Astrocyte of the hippocampus (primary cell): Measurements from ENCODE around the gene GARIN3.

Source experiments
- DNase-seq: peaks from one replicate; pipeline ENCODE4 v3.0.0; 2011; ENCODE audit warnings: low read depth, low spot score

GARIN3 gene

DNA sequence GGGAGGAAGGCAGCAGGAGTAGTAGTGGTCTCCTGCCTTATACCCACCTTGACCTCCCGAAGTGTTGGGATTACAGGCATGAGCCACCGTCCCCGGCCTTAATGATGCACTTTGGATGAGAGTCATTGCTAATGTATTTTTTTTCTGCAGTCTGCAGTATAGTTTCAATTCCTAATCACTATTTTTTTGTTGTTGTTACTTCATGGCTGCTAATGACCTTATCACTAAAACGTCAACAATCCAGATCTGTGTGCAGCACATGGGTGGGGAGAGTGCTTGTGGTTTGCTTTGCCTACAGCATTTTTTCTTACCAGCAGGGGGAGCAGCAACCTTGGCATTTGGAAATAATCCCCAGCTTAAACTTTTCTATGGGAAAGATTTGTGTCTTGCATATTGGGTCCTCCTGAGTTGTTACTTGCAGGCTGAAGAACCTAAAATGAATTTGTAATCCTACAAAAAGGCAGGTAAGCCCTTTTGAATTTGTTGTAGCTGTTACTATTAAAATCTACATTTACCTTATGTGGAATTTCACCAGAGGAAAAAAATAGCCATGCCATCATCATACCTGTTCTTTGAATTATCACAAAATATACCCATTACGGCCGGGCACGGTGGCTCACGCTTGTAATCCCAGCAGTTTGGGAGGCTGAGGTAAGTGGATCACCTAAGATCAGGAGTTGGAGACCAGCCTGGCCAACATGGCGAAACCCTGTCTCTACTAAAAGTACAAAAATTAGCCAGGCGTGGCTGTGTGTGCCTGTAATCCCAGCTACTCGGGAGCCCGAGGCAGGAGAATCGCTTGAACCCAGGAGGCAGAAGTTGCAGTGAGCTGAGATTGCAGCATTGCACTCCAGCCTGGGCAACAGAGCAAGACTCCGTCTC, 17.1 kb downstream of the GARIN3 start:
- peak; percentile 84 for DNase-seq

DNA sequence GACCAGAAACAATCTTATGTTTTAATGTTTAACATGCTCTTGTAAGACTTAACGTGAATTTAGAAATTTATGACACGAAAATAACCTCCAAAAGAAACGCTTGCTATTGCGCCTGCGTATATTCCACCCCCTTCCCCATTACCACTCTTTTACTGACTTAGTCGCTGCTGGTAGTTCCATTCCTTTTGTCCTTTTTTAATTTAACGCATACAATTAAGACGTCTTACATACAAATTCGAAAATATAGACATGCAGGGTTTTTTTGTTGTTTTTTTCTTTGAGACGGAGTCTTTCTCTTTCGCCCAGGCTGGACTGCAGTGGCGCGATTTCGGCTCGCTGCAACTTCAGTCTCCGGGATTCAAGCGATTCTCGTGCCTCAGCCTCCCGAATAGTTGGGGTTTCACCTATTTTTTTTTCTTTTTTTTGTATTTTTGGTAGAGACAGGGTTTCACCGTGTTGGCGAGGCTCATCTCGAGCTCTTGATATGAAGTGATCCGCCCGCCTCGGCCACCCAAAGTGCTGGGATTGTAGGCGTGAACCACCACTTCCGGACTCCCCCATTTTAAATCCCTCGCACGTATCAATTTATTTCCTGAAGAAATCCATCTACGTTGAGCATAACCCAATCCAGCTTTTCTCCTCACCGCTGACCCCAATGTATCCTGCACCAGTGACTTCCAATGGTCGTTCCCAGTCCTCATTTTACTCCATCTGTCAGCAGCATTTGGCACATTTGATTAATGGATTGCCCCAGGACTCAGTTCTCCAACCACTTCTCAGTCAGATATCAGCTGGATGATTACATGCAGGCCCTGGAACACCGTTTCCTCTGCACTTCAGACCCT, 22.7 kb downstream of the GARIN3 start:
- DNase-seq, result peak; percentile 32

DNA sequence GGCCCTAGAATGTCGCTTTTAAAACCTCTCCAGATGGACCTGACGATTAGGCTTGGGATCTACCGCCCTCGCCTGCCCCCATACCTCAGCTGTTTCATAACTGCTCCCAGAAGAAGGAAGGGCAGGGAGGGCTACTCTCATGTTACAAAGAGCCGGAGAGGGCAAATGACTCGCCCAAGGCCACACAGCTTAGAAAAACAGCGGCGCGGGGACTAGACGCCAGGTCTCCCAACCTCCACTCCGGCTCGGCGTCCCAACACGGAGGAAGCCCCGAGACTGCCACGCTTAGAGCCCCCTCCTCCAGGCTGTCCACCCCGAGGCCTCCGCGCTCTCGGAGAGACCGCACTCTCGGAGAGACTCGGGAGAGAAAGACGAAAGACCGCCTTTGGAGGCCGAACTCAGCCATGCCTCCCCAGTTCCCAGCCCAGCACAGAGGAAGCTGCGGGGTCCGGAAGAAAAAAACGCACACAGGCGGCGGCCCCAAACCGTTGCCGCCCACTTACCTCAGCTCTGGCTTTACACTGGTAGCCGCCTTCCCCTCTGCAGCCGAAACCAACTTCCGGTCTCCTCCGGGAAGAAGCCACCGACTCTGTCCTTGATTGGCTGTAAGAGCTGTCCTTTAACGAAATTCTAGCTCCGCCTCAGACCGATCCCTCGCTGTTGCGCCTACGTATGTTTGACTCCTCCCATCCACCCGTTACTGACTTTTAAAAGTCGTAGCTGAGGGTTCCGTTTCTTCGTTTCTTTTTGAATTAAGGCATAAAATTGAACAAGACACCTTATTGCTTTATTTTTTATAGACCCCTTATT, 23.5 kb downstream of the GARIN3 start, which contains the start of gene MED7:
Gene MED7, minus strand, starts transcription at position 549 of the 810 bp plus-strand sequence. CDS start 3,434 bp downstream, outside the sequence.
- DNase-seq, result peak; percentile 99

DNA sequence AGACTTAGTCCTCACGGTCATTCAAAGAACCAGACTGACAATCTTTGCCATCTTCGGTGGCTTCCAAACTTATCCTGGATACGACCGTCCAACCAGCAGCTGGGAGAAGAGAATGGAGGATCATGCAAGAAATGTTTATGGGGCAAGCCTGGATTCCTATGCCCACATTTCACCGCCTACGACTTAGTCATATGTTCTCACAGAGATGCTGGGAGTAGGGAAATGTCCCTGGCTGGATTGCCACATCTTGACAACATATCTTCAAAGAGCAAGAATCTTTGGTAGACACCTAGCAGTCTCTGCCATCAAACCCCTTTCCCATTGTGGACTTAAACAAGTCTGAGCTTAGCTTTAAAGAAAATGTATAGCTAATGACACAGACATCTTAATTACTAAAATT, 28.4 kb downstream of the GARIN3 start:
- no peak for DNase-seq

DNA sequence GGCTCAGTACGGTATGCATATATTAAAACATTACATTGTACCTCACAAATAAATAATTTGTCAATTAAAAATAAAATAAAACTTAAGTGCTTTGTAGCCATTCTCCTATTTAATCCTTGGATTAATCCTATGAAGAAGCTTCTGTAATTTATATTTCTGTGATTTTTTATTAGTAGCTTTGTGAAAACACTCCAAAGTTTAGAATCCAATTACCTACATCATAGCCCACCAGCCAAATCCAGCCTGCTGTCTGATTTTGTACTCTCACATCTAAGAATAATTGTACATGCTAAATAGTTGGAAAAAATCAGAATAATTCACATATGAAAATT, 33.8 kb downstream of the GARIN3 start:
- no peak for DNase-seq

DNA sequence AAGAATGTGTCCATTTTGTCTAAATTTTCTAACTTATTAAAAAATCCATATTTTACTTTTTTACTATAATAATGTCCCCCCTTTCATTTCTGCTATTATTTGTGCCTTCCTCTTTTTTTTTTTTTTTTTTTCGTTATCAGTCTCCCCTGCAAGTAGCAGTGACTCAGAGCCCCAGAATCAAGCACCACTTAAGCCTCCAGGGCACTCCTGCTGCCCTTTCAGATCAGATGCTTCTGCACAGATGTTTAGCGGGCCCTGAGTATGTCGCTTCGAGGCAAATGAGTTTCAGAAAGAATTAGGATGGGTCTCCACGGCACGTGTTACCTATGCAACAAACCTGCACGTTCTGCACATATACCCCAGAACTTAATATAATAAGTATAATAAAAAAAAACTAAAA, 35.1 kb downstream of the GARIN3 start:
- DNase-seq, result no peak

DNA sequence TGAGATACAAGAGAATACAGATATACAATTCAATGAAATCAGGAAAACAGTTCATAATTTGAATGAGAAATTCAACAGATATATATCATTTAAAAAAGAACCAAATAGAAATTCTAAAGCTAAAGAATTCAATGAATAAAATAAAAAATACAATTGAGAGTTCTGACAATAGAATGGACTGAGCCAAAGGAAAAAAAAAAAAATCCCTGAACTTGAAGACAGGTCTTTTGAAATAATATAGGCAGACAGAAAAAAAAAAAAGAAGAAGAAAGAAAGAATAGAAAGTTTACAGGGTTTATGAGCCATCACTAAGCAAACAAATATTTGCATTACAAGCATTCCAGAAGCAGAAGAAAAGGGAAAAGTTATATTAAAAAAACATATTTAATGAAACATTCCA, 44.4 kb downstream of the GARIN3 start:
- DNase-seq, result no peak

DNA sequence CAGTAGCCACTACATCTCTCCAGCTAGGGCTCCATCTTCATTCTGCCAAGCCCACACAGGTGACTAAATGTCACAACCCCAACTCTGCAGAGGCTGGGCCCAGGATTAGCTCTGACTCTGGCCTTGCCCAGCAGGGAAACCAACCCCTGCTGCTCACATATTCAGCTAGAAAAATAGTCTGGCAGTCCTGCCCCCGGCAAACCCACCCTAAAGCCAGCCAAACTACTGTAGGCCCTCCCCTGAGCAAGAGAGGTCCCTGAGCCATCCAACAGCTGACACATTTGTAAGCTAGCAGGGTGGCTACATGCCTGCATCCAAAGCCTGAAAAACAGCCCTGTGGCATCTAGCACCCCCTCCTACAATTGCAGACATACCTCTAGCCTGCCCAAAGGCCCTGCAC, 46.0 kb downstream of the GARIN3 start:
- DNase-seq, result no peak

DNA sequence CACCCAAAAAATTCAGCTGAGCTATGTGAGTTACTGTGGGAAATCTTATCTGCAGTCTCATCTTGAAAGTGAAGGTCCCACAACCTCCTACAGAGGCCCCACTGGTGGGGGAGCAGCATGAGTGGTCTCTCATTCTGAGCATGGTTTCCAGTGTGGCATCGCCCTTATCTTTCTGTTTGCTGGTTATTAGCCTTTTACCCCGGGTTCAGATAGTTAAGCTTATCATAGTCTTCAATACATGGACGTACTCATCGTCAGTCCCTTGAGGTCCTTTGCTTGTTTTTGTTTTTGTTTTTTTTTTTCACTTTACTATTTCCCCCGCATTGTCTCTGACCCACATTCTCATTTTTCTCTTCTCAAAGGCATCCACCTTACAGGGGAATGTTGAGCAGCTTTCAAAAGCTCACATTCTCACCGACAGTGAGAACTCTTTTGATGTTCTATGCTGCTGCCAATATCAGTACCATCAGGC, 49.5 kb downstream of the GARIN3 start:
- no peak for DNase-seq

DNA sequence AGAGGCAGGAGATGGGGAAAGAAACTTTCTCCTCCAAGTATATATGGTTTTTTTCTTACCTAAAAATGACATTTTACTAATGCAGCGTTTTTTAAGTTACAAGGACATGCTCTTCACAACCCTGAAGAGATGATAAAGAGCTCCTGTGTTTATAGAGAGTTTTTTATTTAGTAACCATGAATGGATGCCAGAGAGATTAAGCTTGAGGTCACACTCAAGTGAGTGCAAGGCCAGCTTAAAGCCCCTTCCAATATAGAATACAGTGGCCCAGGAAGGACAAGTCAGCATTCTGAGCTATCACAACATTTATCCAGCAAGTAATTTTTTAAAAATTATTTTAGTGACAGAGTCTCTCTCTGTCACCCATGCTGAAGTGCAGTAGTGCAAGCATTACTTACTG, 50.6 kb downstream of the GARIN3 start:
- no peak for DNase-seq

DNA sequence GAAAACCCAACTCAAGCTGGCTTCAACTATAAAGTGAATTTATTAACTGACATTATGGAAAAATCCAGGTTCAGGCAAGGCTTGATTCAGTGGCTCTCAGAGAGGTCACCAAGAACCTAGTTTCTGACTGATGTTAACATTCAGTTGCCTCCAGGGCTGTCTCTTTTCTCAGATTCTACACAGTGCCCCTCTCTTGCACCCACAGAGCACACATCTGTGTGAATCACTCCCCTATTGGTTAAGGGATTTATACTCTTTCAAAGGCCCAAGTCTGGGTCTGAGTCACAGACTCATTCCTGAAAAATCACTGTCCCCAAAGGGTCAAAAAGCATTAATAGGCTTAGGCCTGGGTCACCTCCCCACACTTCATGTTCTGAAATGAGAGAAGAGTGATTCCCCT, 51.1 kb downstream of the GARIN3 start:
- DNase-seq, result no peak

DNA sequence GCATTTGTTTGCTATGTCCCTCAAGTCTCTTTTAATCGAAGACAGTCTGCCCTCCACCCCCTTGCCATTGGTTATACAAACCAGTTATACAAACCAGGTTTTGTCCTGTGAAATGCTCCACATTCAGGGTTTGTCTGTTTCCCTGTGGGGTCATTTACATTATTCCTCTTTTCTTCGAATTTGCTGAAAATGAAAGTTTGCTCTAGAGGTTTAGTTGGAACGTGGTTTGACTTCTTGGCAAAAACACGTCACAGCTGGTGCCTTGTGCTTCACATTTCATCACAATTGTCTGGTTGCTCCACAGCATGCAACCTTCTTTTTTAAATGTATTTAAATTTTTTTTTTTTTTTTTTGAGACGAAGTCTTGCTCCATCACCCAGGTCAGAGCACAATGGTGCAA, 53.1 kb downstream of the GARIN3 start:
- DNase-seq, result no peak
